HL-60 (cell line): Measurements from ENCODE around the gene EML2.
"Not testable (repeated sequence)": the region's sequence is repeated elsewhere in the genome, so short reads cannot be mapped to it uniquely, and the experiment has no call there.

ENCODE experiments used
- CTCF ChIP-seq: IDR thresholded peaks from one replicate; pipeline ENCODE4 v1.5.1; 2011; ENCODE audit warnings: low read length, control low read depth, inconsistent platforms; ENCODE audit not compliant: insufficient read depth
- GABPA ChIP-seq: IDR thresholded peaks from 2 replicates; pipeline ENCODE4 v1.6.1; 2012; ENCODE audit warnings: low read depth
- POLR2AphosphoS5 ChIP-seq: IDR thresholded peaks from 2 replicates; pipeline ENCODE4 v1.6.1; 2012; ENCODE audit warnings: low read depth
- REST ChIP-seq: IDR thresholded peaks from 2 replicates; pipeline ENCODE4 v1.6.1; 2012; ENCODE audit warnings: low read depth; ENCODE audit not compliant: insufficient replicate concordance

GRCh38 chr19:45685045-45685444 lies 45.8 kb upstream of the EML2 start:
- not testable (repeated sequence) for TF ChIP-seq CTCF, POLR2AphosphoS5, REST, GABPA
